Measurements from ENCODE around the gene PIP4K2A. TPM values are rescaled to one million over a fixed set of nuclear protein-coding genes. Genes with fewer than 3 reads are reported as not detected.

The PIP4K2A gene
- total RNA-seq, 2 donors from 2014 or later = 15.0 to 17.8 TPM

GRCh38 chr10:22544325-22545068, 169.9 kb downstream of the PIP4K2A start:
- no peak overlapping the region for H3K27ac Mint-ChIP-seq
- no peak overlapping the region for H3K4me3 ChIP-seq (ENCODE audit: low read length)
- no peak overlapping the region for H3K9ac ChIP-seq (ENCODE audit: extremely low read depth, low read length, poor library complexity, severe bottlenecking)
- H3K9me3 Mint-ChIP-seq = no peaks in the 10 kb centered on the region
- H3K36me3 Mint-ChIP-seq (ENCODE audit: low read depth) = peaks cover 26% of the 10 kb centered on the region
- no peak for DNase-seq
- no peak overlapping the region for H3K27ac ChIP-seq (ENCODE audit: low read depth, low read length)
- H3K36me3 ChIP-seq (ENCODE audit: control insufficient read depth, insufficient read depth, low read length) = peaks cover 8% of the 10 kb centered on the region
- no peak overlapping the region for H3K4me3 Mint-ChIP-seq
- no peaks in the 10 kb centered on the region for H3K27me3 ChIP-seq (ENCODE audit: control insufficient read depth, insufficient read depth, low read length, poor library complexity, severe bottlenecking)
- no peaks in the 10 kb centered on the region for H3K4me1 Mint-ChIP-seq
- no peak for TF ChIP-seq CTCF (conservative IDR thresholded peaks at IDR 0.05)
- H3K9me3 ChIP-seq (ENCODE audit: control insufficient read depth, low read length) = no peaks in the 10 kb centered on the region
- WGBS, 2 experiments (ENCODE audit: insufficient coverage in 1 of 2, insufficient read length in 1 of 2) = 94 to 95% methylated on average over 10 to 12 of the region's 12 CpGs
- no peaks in the 10 kb centered on the region for H3K4me1 ChIP-seq (ENCODE audit: control insufficient read depth, insufficient read depth, low read length)
- no peaks in the 10 kb centered on the region for H3K27me3 Mint-ChIP-seq (ENCODE audit: insufficient read depth)

- Histone ChIP-seq H3K9ac (ENCODE audit: extremely low read depth, low read length, poor library complexity, severe bottlenecking) (no peak overlapping the region), H3K27ac (ENCODE audit: low read depth, low read length) (no peak overlapping the region), H3K36me3 (ENCODE audit: control insufficient read depth, insufficient read depth, low read length) (peaks cover 8% of the 10 kb centered on the region), H3K9me3 (ENCODE audit: control insufficient read depth, low read length) (no peaks in the 10 kb centered on the region), H3K27me3 (ENCODE audit: control insufficient read depth, insufficient read depth, low read length, poor library complexity, severe bottlenecking) (no peaks in the 10 kb centered on the region), H3K4me3 (ENCODE audit: low read length) (no peak overlapping the region), H3K4me1 (ENCODE audit: control insufficient read depth, insufficient read depth, low read length) (no peaks in the 10 kb centered on the region)
- WGBS, 2 experiments (ENCODE audit: insufficient coverage in 1 of 2, insufficient read length in 1 of 2) = 79 to 83% methylated on average over 6 to 7 of the region's 7 CpGs
- H3K36me3 Mint-ChIP-seq (ENCODE audit: low read depth) = peaks cover 38% of the 10 kb centered on the region
- H3K4me3 Mint-ChIP-seq = no peak overlapping the region
- no peaks in the 10 kb centered on the region for H3K9me3 Mint-ChIP-seq
- no peaks in the 10 kb centered on the region for H3K4me1 Mint-ChIP-seq
- no peaks in the 10 kb centered on the region for H3K27me3 Mint-ChIP-seq (ENCODE audit: insufficient read depth)
- DNase-seq = no peak
- no peak overlapping the region for H3K27ac Mint-ChIP-seq
- no peak for TF ChIP-seq CTCF (conservative IDR thresholded peaks at IDR 0.05)
These were observed 171.6 kb downstream of the PIP4K2A start for GRCh38 chr10:22542773-22543172.

GRCh38 chr10:22541900-22542299, 172.5 kb downstream of the PIP4K2A start:
- no peak overlapping the region for H3K9ac ChIP-seq (ENCODE audit: extremely low read depth, low read length, poor library complexity, severe bottlenecking)
- 91 to 93% methylated on average over 4 to 10 of the region's 10 CpGs for WGBS, 2 experiments (ENCODE audit: insufficient coverage in 1 of 2, insufficient read length in 1 of 2)
- no peaks in the 10 kb centered on the region for H3K9me3 Mint-ChIP-seq
- no peak overlapping the region for H3K4me3 Mint-ChIP-seq
- no peak overlapping the region for H3K27ac ChIP-seq (ENCODE audit: low read depth, low read length)
- TF ChIP-seq CTCF (conservative IDR thresholded peaks at IDR 0.05) = no peak
- H3K36me3 ChIP-seq (ENCODE audit: control insufficient read depth, insufficient read depth, low read length) = peaks cover 8% of the 10 kb centered on the region
- no peaks in the 10 kb centered on the region for H3K27me3 ChIP-seq (ENCODE audit: control insufficient read depth, insufficient read depth, low read length, poor library complexity, severe bottlenecking)
- no peaks in the 10 kb centered on the region for H3K4me1 ChIP-seq (ENCODE audit: control insufficient read depth, insufficient read depth, low read length)
- H3K36me3 Mint-ChIP-seq (ENCODE audit: low read depth) = peaks cover 43% of the 10 kb centered on the region
- no peaks in the 10 kb centered on the region for H3K27me3 Mint-ChIP-seq (ENCODE audit: insufficient read depth)
- no peak overlapping the region for H3K4me3 ChIP-seq (ENCODE audit: low read length)
- H3K9me3 ChIP-seq (ENCODE audit: control insufficient read depth, low read length) = no peaks in the 10 kb centered on the region
- no peak overlapping the region for H3K27ac Mint-ChIP-seq
- no peak for DNase-seq
- no peaks in the 10 kb centered on the region for H3K4me1 Mint-ChIP-seq
